ENCODE results near the gene SPR.

SPR gene

DNA sequence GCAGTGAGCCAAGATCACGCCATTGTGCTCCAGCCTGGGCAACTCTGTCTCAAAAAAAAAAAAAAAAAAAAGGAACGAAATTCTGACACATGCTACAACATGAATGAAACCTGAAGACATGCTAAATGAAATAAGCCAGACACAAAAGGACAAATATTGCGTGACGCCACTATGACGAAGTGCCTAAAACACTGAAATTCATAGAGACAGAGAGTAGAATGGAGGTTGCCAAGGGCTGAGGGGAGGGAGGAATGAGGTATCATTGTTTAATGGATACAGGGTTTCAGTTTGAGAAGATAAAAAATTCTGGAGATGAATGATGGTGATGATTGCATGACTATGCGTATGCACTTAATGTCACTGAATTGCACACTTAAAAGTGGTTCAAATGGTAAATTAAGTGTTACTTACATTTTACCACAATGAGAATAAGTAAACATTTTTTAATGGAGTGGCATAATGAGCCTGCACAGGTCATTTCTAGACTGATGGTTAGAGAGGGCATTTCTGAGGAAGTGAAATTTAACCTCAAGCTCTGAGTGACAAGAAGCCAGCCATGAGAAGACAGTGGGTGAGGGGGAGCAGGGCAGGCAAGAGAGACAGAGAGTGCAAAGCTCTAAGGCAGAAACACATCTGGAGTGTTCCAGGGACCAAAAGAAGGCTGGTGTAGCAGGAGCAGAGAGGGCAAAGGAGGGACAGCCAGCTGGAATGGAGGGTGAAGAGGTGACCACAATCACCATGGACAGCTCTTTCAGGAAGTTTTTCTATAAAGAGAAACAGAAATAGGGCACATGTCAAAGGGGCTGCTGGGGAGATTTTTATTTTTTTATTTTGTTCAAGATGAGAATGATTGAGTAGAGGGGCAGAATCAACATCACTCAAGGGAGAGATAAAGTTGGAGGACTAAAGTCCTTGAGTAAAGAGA, 40.8 kb upstream of the SPR start:
- ChIA-PET POLR2A (no interaction called here), CTCF (interaction anchor here (0.6 to 1.7 kb wide), 5 partner anchors 13 to 398 kb away, joined by 3 to 8 read pairs (median 5); no protein-coding TSS in a partner anchor)
- Histone ChIP-seq H3K4me3 (ENCODE audit: low read depth, low read length) (no peak overlapping the region), H3K36me3 (ENCODE audit: control insufficient read depth in 2 of 2, insufficient read depth in 1 of 2, low read length in 2 of 2) (no peaks in the 10 kb centered on the region), H3K4me1 (ENCODE audit: control insufficient read depth, insufficient read depth, low read length) (no peaks in the 10 kb centered on the region), H3K9me3 (ENCODE audit: control insufficient read depth, insufficient read depth, low read depth, low read length) (no peaks in the 10 kb centered on the region), H3K27ac (ENCODE audit: extremely low read depth, low read depth, low read length) (no peak overlapping the region)
- peak; percentile 91 for TF ChIP-seq REST (tag by site-specific recombination; IDR thresholded peaks at IDR 0.05)
- no peak for TF ChIP-seq WT1 (tag by site-specific recombination; IDR thresholded peaks at IDR 0.05)

- CTCF ChIA-PET: interaction anchor here (0.8 to 1.7 kb wide), 4 partner anchors 12 to 78 kb away, joined by 3 to 8 read pairs (median 4); no protein-coding TSS in a partner anchor
- H3K9me3 ChIP-seq (ENCODE audit: control insufficient read depth, insufficient read depth, low read depth, low read length): no peaks in the 10 kb centered on the region
- no peak overlapping the region for H3K27ac ChIP-seq (ENCODE audit: extremely low read depth, low read depth, low read length)
- no peak overlapping the region for H3K4me3 ChIP-seq (ENCODE audit: low read depth, low read length)
- no peaks in the 10 kb centered on the region for H3K4me1 ChIP-seq (ENCODE audit: control insufficient read depth, insufficient read depth, low read length)
- TF ChIP-seq ZNF629 (tag by site-specific recombination; IDR thresholded peaks at IDR 0.05): peak; percentile 40; the same call in 1 of the 2 replicates
- TF ChIP-seq KLF10 (tag by site-specific recombination; IDR thresholded peaks at IDR 0.05): no peak
- TF ChIP-seq PRDM6 (tag by site-specific recombination; IDR thresholded peaks at IDR 0.05): 0 out of 2 replicates have a peak, but pooled peaks have one; percentile 16
- no peak for TF ChIP-seq ZNF623 (tag by site-specific recombination; IDR thresholded peaks at IDR 0.05)
- no peaks in the 10 kb centered on the region for H3K36me3 ChIP-seq (ENCODE audit: control insufficient read depth in 2 of 2, insufficient read depth in 1 of 2, low read length in 2 of 2)
- POLR2A ChIA-PET: no interaction called here
Observed at GRCh38 chr2:72847534-72848315, 39.5 kb upstream of the SPR start.

GRCh38 chr2:72848436-72849137, 38.6 kb upstream of the SPR start:
- H3K36me3 ChIP-seq (ENCODE audit: control insufficient read depth in 2 of 2, insufficient read depth in 1 of 2, low read length in 2 of 2): no peaks in the 10 kb centered on the region
- TF ChIP-seq CTCF (tag by site-specific recombination; IDR thresholded peaks at IDR 0.05) (no peak), ZNF175 (tag by site-specific recombination; IDR thresholded peaks at IDR 0.05) (no peak)
- no peaks in the 10 kb centered on the region for H3K4me1 ChIP-seq (ENCODE audit: control insufficient read depth, insufficient read depth, low read length)
- POLR2A ChIA-PET: no interaction called here
- CTCF ChIA-PET: no interaction called here
- no peaks in the 10 kb centered on the region for H3K9me3 ChIP-seq (ENCODE audit: control insufficient read depth, insufficient read depth, low read depth, low read length)
- no peak overlapping the region for H3K4me3 ChIP-seq (ENCODE audit: low read depth, low read length)
- no peak overlapping the region for H3K27ac ChIP-seq (ENCODE audit: extremely low read depth, low read depth, low read length)

Measured in HEK293 (cell line).